Activated CD8-positive, alpha-beta memory T cell treated with anti-CD3 and anti-CD28 coated beads, Interleukin-2, amount 50 U/mL, for 1 hour (primary cell): Measurements from ENCODE around the gene BUD23.
"Not testable (repeated sequence)": the region's sequence is repeated elsewhere in the genome, so short reads cannot be mapped to it uniquely, and the experiment has no call there.

Source experiments
- DNase-seq: peaks from one replicate; pipeline ENCODE4 v3.0.0-alpha.2; 2020; ENCODE audit errors: extremely low read depth

BUD23 gene

GRCh38 chr7:73718905-73719805 lies 35.8 kb downstream of the BUD23 start, which contains the start of gene STX1A:
STX1A (minus strand) TSS chr7:73719669; CDS start chr7:73719631, 38 bp downstream.
- no peak for DNase-seq

- no peak for DNase-seq
Observed at GRCh38 chr7:73719806-73720169, 36.4 kb downstream of the BUD23 start.

GRCh38 chr7:73720443-73720842 lies 37.0 kb downstream of the BUD23 start:
- DNase-seq, result not testable (repeated sequence)

GRCh38 chr7:73721377-73721817 lies 38.0 kb downstream of the BUD23 start:
- no peak for DNase-seq

- not testable (repeated sequence) for DNase-seq
Observed at GRCh38 chr7:73722182-73722581, 38.8 kb downstream of the BUD23 start.

GRCh38 chr7:73722785-73723184 lies 39.4 kb downstream of the BUD23 start:
- DNase-seq, result no peak

- no peak for DNase-seq
Observed at GRCh38 chr7:73723813-73724212, 40.4 kb downstream of the BUD23 start.

- no peak for DNase-seq
Observed at GRCh38 chr7:73726083-73726466, 42.7 kb downstream of the BUD23 start.

- no peak for DNase-seq
Observed at GRCh38 chr7:73727952-73728351, 44.6 kb downstream of the BUD23 start.

- no peak for DNase-seq
Observed at GRCh38 chr7:73728551-73728950, 45.2 kb downstream of the BUD23 start.

GRCh38 chr7:73730485-73730884 lies 47.1 kb downstream of the BUD23 start:
- no peak for DNase-seq

GRCh38 chr7:73732397-73732796 lies 49.0 kb downstream of the BUD23 start:
- no peak for DNase-seq

- peak; percentile 66 for DNase-seq
Observed at GRCh38 chr7:73734619-73735527, 51.5 kb downstream of the BUD23 start.

GRCh38 chr7:73735528-73735905 lies 52.1 kb downstream of the BUD23 start:
- no peak for DNase-seq

- DNase-seq, result no peak
Observed at GRCh38 chr7:73736885-73737284, 53.5 kb downstream of the BUD23 start.

GRCh38 chr7:73737491-73738219 lies 54.3 kb downstream of the BUD23 start:
- no peak for DNase-seq

- DNase-seq, result peak; percentile 39
Observed at GRCh38 chr7:73738220-73738611, 54.8 kb downstream of the BUD23 start.

GRCh38 chr7:73738612-73739386 lies 55.4 kb downstream of the BUD23 start, which contains the start of gene ABHD11:
ABHD11 (minus strand) TSS chr7:73738802; CDS start chr7:73738770, 32 bp downstream.
- DNase-seq, result peak; percentile 91

GRCh38 chr7:73739387-73739767 lies 56.0 kb downstream of the BUD23 start:
- no peak for DNase-seq

GRCh38 chr7:73740212-73740611 lies 56.8 kb downstream of the BUD23 start:
- DNase-seq, result no peak

- no peak for DNase-seq
Observed at GRCh38 chr7:73740771-73741170, 57.4 kb downstream of the BUD23 start.
